ENCODE data around the gene HS1BP3. TPM values are rescaled to one million over a fixed set of nuclear protein-coding genes. Genes with fewer than 3 reads are reported as not detected.

The HS1BP3 gene
- total and polyA plus RNA-seq, 10 donors = 8.8 to 38.0 (median 25.9) TPM

GRCh38 chr2:20666304-20667150 lies 15.6 kb upstream of the HS1BP3 start, which contains the start of gene GDF7:
Gene GDF7, plus strand, starts transcription at chr2:20667144. Its CDS starts 96 bp downstream, at chr2:20667240.
- peak within 1 kb of the TSS; percentile 25 to 74 (median 48) for H3K4me3 ChIP-seq
- H3K27ac ChIP-seq = peak within 1 kb of the TSS in 2 of 8 donors; percentile 50 to 56
- H3K27me3 ChIP-seq (replicated peaks in 1 of 7) = peaks cover 0 to 100% (median 89%) of the 10 kb centered on the region in 7 donors
- DNase-seq = peak; percentile 90
- WGBS, 5 donors = 1% methylated on average over 20 to 86 of the region's 86 CpGs
- peaks cover 16 to 67% (median 48%) of the 10 kb centered on the region in 6 donors for H3K4me1 ChIP-seq
- no peaks in the 10 kb centered on the region for H3K9me3 ChIP-seq
- peak in 2 of 3 donors; percentile 26 to 48 for TF ChIP-seq POLR2AphosphoS5 (IDR thresholded peaks at IDR 0.05)
- peak in 6 of 11 experiments; percentile 19 to 43 (median 36) for TF ChIP-seq CTCF (IDR thresholded peaks at IDR 0.05 in 8 of 11, conservative IDR thresholded peaks at IDR 0.05 in 3 of 11)
- no peak for TF ChIP-seq POLR2A (IDR thresholded peaks at IDR 0.05)
- H3K36me3 ChIP-seq = peaks cover 0 to 7% (median 0%) of the 10 kb centered on the region in 6 donors
- intact Hi-C loops (cut with DNase I; ENCODE audit: low total_unique reads) = no loop called here

- Histone ChIP-seq H3K27me3 (replicated peaks in 1 of 7) (peaks cover 0 to 100% (median 84%) of the 10 kb centered on the region in 7 donors), H3K27ac (peak overlapping the region in 2 of 8 donors; percentile 50 to 56), H3K4me1 (peaks cover 18 to 65% (median 45%) of the 10 kb centered on the region in 6 donors), H3K4me3 (peak overlapping the region; percentile 25 to 74 (median 48)), H3K36me3 (peaks cover 0 to 6% (median 0%) of the 10 kb centered on the region in 6 donors), H3K9me3 (no peaks in the 10 kb centered on the region)
- no peak for DNase-seq
- TF ChIP-seq POLR2A (IDR thresholded peaks at IDR 0.05) = no peak
- TF ChIP-seq CTCF (IDR thresholded peaks at IDR 0.05 in 8 of 11, conservative IDR thresholded peaks at IDR 0.05 in 3 of 11) = no peak
- TF ChIP-seq POLR2AphosphoS5 (IDR thresholded peaks at IDR 0.05) = no peak
- WGBS, 5 donors = 0 to 3% (median 1%) methylated on average over 9 to 34 of the region's 34 CpGs
- intact Hi-C loops (cut with DNase I; ENCODE audit: low total_unique reads) = no loop called here
Measured at GRCh38 chr2:20666005-20666303, 15.1 kb upstream of the HS1BP3 start.

GRCh38 chr2:20665243-20666004 lies 14.5 kb upstream of the HS1BP3 start:
- Histone ChIP-seq H3K27me3 (replicated peaks in 1 of 7) (peaks cover 0 to 100% (median 78%) of the 10 kb centered on the region in 7 donors), H3K36me3 (peaks cover 0 to under 1% (median 0%) of the 10 kb centered on the region in 6 donors), H3K4me1 (peaks cover 18 to 60% (median 43%) of the 10 kb centered on the region in 6 donors), H3K4me3 (peak overlapping the region in 7 of 8 donors; percentile 31 to 74 (median 48)), H3K27ac (peak overlapping the region in 1 of 8 donors; percentile 56), H3K9me3 (no peaks in the 10 kb centered on the region)
- TF ChIP-seq POLR2AphosphoS5 (IDR thresholded peaks at IDR 0.05) (no peak), POLR2A (IDR thresholded peaks at IDR 0.05) (no peak), CTCF (IDR thresholded peaks at IDR 0.05 in 8 of 11, conservative IDR thresholded peaks at IDR 0.05 in 3 of 11) (no peak)
- DNase-seq = no peak
- intact Hi-C loops (cut with DNase I; ENCODE audit: low total_unique reads) = no loop called here
- WGBS, 5 donors = 4 to 6% (median 5%) methylated on average over 39 to 49 of the region's 49 CpGs

All from spleen (tissue), 11 donors.